Immature natural killer cell (primary cell): Measurements from ENCODE around the gene CYP2R1. TPM values are rescaled to one million over a fixed set of nuclear protein-coding genes. Genes with fewer than 3 reads are reported as not detected.

Source experiments
- DNase-seq, 3 donors: peaks; one replicate each; pipeline ENCODE4 v3.0.0; 2022; ENCODE audit warnings: mixed read lengths in 1 of 3
- H3K27ac Mint-ChIP-seq, 6 donors: one replicate each; pipeline ENCODE4 v1.8.0; 2020; ENCODE audit warnings: mixed read lengths in 6 of 6, mild to moderate bottlenecking in 5 of 6, inconsistent platforms in 4 of 6, moderate library complexity in 3 of 6
- H3K27me3 Mint-ChIP-seq, 3 donors: one replicate each; pipeline ENCODE4 v1.8.0; 2020 to 2021; ENCODE audit warnings: low read depth in 3 of 3, mild to moderate bottlenecking in 3 of 3, mixed read lengths in 3 of 3, moderate library complexity in 3 of 3, inconsistent platforms in 1 of 3
- H3K36me3 Mint-ChIP-seq, 3 donors: one replicate each; pipeline ENCODE4 v1.8.0; 2020; ENCODE audit warnings: mixed read lengths in 3 of 3, inconsistent platforms in 2 of 3, mild to moderate bottlenecking in 2 of 3
- H3K4me1 Mint-ChIP-seq, 2 donors: one replicate each; pipeline ENCODE4 v1.8.0; 2020; ENCODE audit warnings: inconsistent platforms in 2 of 2, mild to moderate bottlenecking in 2 of 2, mixed read lengths in 2 of 2, moderate library complexity in 1 of 2
- H3K4me3 Mint-ChIP-seq, 5 donors: one replicate each; pipeline ENCODE4 v1.8.0; 2020; ENCODE audit warnings: mild to moderate bottlenecking in 5 of 5, mixed read lengths in 5 of 5, inconsistent platforms in 3 of 5, moderate library complexity in 3 of 5
- H3K9me3 Mint-ChIP-seq, 6 donors: one replicate each; pipeline ENCODE4 v1.8.0; 2020; ENCODE audit warnings: mild to moderate bottlenecking in 6 of 6, mixed read lengths in 6 of 6, inconsistent platforms in 4 of 6, moderate library complexity in 3 of 6
- polyA plus RNA-seq, 3 donors: library from polyadenylated mRNA; unstranded; fragments of 300-500 nt; fragmentation: Illumina TruSeq; gene quantifications; one replicate each; pipeline ENCODE4 v1.2.3, GENCODE V29; 2021

The CYP2R1 gene
- polyA plus RNA-seq: 10 to 100 TPM; 15.8 to 21.8 (median 16.2) TPM

GRCh38 chr11:14892036-14892556, at the start of gene CYP2R1:
Gene CYP2R1 (minus strand): TSS chr11:14892231. CDS start chr11:14892205, 26 bp downstream.
- no peaks in the 10 kb centered on the region for H3K9me3 Mint-ChIP-seq
- peaks cover 3 to 12% (median 8%) of the 10 kb centered on the region in 3 donors for H3K27me3 Mint-ChIP-seq
- peaks cover 30 to 42% of the 10 kb centered on the region in 2 donors for H3K4me1 Mint-ChIP-seq
- peak within 1 kb of the TSS; percentile 93 to 97 (median 96) for H3K27ac Mint-ChIP-seq
- peak; percentile 91 for DNase-seq
- H3K4me3 Mint-ChIP-seq: peak within 1 kb of the TSS; percentile 92 to 98 (median 95)
- no peaks in the 10 kb centered on the region for H3K36me3 Mint-ChIP-seq

- Mint-ChIP-seq H3K4me1 (no peaks in the 10 kb centered on the region), H3K36me3 (peaks cover 0 to 4% (median 0%) of the 10 kb centered on the region in 3 donors), H3K27ac (no peak overlapping the region), H3K9me3 (no peaks in the 10 kb centered on the region), H3K27me3 (peaks cover 1 to 5% (median 3%) of the 10 kb centered on the region in 3 donors), H3K4me3 (no peak overlapping the region)
- no peak for DNase-seq
Observed at GRCh38 chr11:14938936-14939335, 46.9 kb upstream of the CYP2R1 start.

- H3K27ac Mint-ChIP-seq: no peak overlapping the region
- H3K4me1 Mint-ChIP-seq: no peaks in the 10 kb centered on the region
- H3K27me3 Mint-ChIP-seq: peaks cover 1 to 2% (median 2%) of the 10 kb centered on the region in 3 donors
- H3K4me3 Mint-ChIP-seq: no peak overlapping the region
- peaks cover 0 to 4% (median 0%) of the 10 kb centered on the region in 6 donors for H3K9me3 Mint-ChIP-seq
- H3K36me3 Mint-ChIP-seq: no peaks in the 10 kb centered on the region
- no peak for DNase-seq
Observed at GRCh38 chr11:14934641-14935351, 42.8 kb upstream of the CYP2R1 start.

GRCh38 chr11:14932447-14932846, 40.4 kb upstream of the CYP2R1 start:
- H3K4me3 Mint-ChIP-seq: no peak overlapping the region
- no peaks in the 10 kb centered on the region for H3K4me1 Mint-ChIP-seq
- DNase-seq: no peak
- no peak overlapping the region for H3K27ac Mint-ChIP-seq
- H3K36me3 Mint-ChIP-seq: peaks cover 0 to 5% (median 3%) of the 10 kb centered on the region in 3 donors
- H3K27me3 Mint-ChIP-seq: peaks cover 0 to 4% (median 2%) of the 10 kb centered on the region in 3 donors
- peaks cover 0 to 5% (median 1%) of the 10 kb centered on the region in 6 donors for H3K9me3 Mint-ChIP-seq

- H3K4me1 Mint-ChIP-seq: no peaks in the 10 kb centered on the region
- H3K9me3 Mint-ChIP-seq: peaks cover 0 to 7% (median 1%) of the 10 kb centered on the region in 6 donors
- no peak overlapping the region for H3K4me3 Mint-ChIP-seq
- peaks cover 0 to 9% (median 2%) of the 10 kb centered on the region in 3 donors for H3K27me3 Mint-ChIP-seq
- DNase-seq: no peak
- H3K36me3 Mint-ChIP-seq: peaks cover 0 to 7% (median 5%) of the 10 kb centered on the region in 3 donors
- H3K27ac Mint-ChIP-seq: no peak overlapping the region
Observed at GRCh38 chr11:14930369-14930768, 38.3 kb upstream of the CYP2R1 start.

GRCh38 chr11:14927146-14927545, 35.1 kb upstream of the CYP2R1 start:
- H3K4me1 Mint-ChIP-seq: no peaks in the 10 kb centered on the region
- no peak overlapping the region for H3K27ac Mint-ChIP-seq
- H3K27me3 Mint-ChIP-seq: peaks cover 0 to 7% (median 2%) of the 10 kb centered on the region in 3 donors
- no peak overlapping the region for H3K4me3 Mint-ChIP-seq
- DNase-seq: no peak
- H3K9me3 Mint-ChIP-seq: peaks cover 0 to 7% (median 1%) of the 10 kb centered on the region in 6 donors
- H3K36me3 Mint-ChIP-seq: peaks cover 0 to 7% (median 5%) of the 10 kb centered on the region in 3 donors

GRCh38 chr11:14924318-14924717, 32.3 kb upstream of the CYP2R1 start:
- H3K9me3 Mint-ChIP-seq: peaks cover 0 to 5% (median 1%) of the 10 kb centered on the region in 6 donors
- H3K4me3 Mint-ChIP-seq: no peak overlapping the region
- H3K36me3 Mint-ChIP-seq: peaks cover 0 to 7% (median 5%) of the 10 kb centered on the region in 3 donors
- H3K27me3 Mint-ChIP-seq: peaks cover 0 to 13% (median 2%) of the 10 kb centered on the region in 3 donors
- H3K4me1 Mint-ChIP-seq: no peaks in the 10 kb centered on the region
- H3K27ac Mint-ChIP-seq: no peak overlapping the region
- DNase-seq: no peak

GRCh38 chr11:14916403-14916802, 24.4 kb upstream of the CYP2R1 start:
- Mint-ChIP-seq H3K9me3 (peaks cover 0 to 2% (median 0%) of the 10 kb centered on the region in 6 donors), H3K4me1 (no peaks in the 10 kb centered on the region), H3K27me3 (peaks cover 0 to 12% (median 1%) of the 10 kb centered on the region in 3 donors), H3K27ac (no peak overlapping the region), H3K36me3 (peaks cover 0 to 10% (median 4%) of the 10 kb centered on the region in 3 donors), H3K4me3 (no peak overlapping the region)
- DNase-seq: no peak

- Mint-ChIP-seq H3K9me3 (peaks cover 0 to 2% (median 0%) of the 10 kb centered on the region in 6 donors), H3K27ac (no peak overlapping the region), H3K36me3 (peaks cover 0 to 10% (median 4%) of the 10 kb centered on the region in 3 donors), H3K4me1 (no peaks in the 10 kb centered on the region), H3K4me3 (no peak overlapping the region), H3K27me3 (peaks cover 0 to 5% (median 1%) of the 10 kb centered on the region in 3 donors)
- DNase-seq: no peak
Observed at GRCh38 chr11:14914536-14914935, 22.5 kb upstream of the CYP2R1 start.

GRCh38 chr11:14908214-14908880, 16.3 kb upstream of the CYP2R1 start:
- Mint-ChIP-seq H3K27me3 (peaks cover 7 to 15% (median 8%) of the 10 kb centered on the region in 3 donors), H3K4me3 (no peak overlapping the region)
- DNase-seq: peak in 1 of 3 donors; percentile 29

GRCh38 chr11:14907411-14908213, 15.6 kb upstream of the CYP2R1 start:
- Mint-ChIP-seq H3K36me3 (peaks cover 0 to 4% (median 0%) of the 10 kb centered on the region in 3 donors), H3K9me3 (no peaks in the 10 kb centered on the region), H3K4me3 (no peak overlapping the region), H3K27me3 (peaks cover 7 to 17% (median 8%) of the 10 kb centered on the region in 3 donors), H3K4me1 (peaks cover 30 to 38% of the 10 kb centered on the region in 2 donors), H3K27ac (peak overlapping the region in 2 of 6 donors; percentile 17 to 94)
- DNase-seq: peak; percentile 73 to 79 (median 75)

More at GRCh38 chr11:14908214-14908880, 16.3 kb upstream of the CYP2R1 start:
- H3K27ac Mint-ChIP-seq: peak overlapping the region in 2 of 6 donors; percentile 32 to 60
- no peaks in the 10 kb centered on the region for H3K9me3 Mint-ChIP-seq
- H3K4me1 Mint-ChIP-seq: peaks cover 30 to 37% of the 10 kb centered on the region in 2 donors
- peaks cover 0 to 4% (median 0%) of the 10 kb centered on the region in 3 donors for H3K36me3 Mint-ChIP-seq

- Mint-ChIP-seq H3K27ac (peak overlapping the region in 3 of 6 donors; percentile 55 to 94 (median 65)), H3K4me3 (peak overlapping the region in 1 of 5 donors; percentile 27), H3K9me3 (no peaks in the 10 kb centered on the region), H3K36me3 (peaks cover 0 to 3% (median 0%) of the 10 kb centered on the region in 3 donors), H3K4me1 (peaks cover 30 to 38% of the 10 kb centered on the region in 2 donors), H3K27me3 (peaks cover 7 to 18% (median 8%) of the 10 kb centered on the region in 3 donors)
- DNase-seq: no peak
Observed at GRCh38 chr11:14906993-14907392, 15.0 kb upstream of the CYP2R1 start.

- DNase-seq: no peak
- no peaks in the 10 kb centered on the region for H3K9me3 Mint-ChIP-seq
Observed at GRCh38 chr11:14906578-14906977, 14.5 kb upstream of the CYP2R1 start.

More at GRCh38 chr11:14906578-14906977, 14.5 kb upstream of the CYP2R1 start:
- Mint-ChIP-seq H3K4me1 (peaks cover 30 to 38% of the 10 kb centered on the region in 2 donors), H3K27ac (peak overlapping the region in 5 of 6 donors; percentile 30 to 94 (median 65)), H3K4me3 (peak overlapping the region; percentile 5 to 96 (median 42)), H3K36me3 (no peaks in the 10 kb centered on the region), H3K27me3 (peaks cover 7 to 18% (median 8%) of the 10 kb centered on the region in 3 donors)
